ENCODE measurements around the gene NT5C3A.
"Not testable (repeated sequence)": the region's sequence is repeated elsewhere in the genome, so short reads cannot be mapped to it uniquely, and the experiment has no call there.

NT5C3A gene

DNA sequence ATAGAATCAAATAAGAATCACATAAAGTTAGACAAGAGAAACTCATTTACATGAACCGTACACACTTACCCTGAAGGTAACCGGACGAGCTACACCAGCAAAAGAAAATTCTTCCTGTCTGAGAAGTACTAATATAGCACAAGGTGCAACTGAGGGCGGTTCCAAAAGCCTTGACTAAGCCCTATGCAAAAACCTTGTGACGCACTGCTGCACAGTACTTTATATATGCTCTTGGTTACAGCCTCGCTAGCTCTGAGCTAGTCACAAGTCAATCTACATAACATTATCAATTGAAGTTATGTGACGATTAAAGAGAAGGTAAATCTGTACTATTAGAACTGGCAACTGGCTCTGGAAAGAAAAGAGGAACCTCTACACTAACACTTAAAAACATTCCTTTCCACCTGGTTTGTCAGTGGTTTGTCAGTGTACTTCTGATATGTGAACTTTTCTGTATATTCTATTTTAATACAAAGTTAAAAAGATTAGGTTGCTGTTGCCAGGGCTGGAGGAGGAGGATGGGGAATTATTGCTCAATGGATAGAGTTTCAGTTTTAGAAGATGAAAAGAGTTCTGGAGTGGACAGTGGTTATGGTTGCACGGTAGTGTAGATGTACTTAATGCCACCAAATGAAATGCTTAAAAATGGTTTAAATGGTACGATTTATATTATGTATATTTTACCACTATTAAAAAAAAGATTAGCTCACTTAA lies 21.6 kb downstream of the NT5C3A start:
- DNase-seq, result peak; percentile 15

DNA sequence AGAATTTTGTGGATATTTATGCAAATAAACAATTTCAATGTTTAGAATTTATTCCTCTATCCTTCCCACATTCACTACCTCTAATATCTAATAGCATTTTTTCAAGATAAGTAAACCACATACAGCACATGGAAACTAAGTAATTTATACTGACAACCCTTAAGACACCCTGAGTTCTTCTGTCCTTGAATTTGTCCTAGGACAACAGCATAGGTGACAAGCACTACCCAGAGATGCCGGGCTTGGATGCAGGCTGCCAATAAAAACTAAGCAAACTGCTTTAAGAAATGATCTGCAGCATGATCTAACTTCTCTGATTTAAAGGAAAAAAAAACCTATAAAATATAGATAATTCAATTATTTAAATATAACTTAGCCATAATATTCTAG lies 22.7 kb downstream of the NT5C3A start:
- DNase-seq, result no peak

DNA sequence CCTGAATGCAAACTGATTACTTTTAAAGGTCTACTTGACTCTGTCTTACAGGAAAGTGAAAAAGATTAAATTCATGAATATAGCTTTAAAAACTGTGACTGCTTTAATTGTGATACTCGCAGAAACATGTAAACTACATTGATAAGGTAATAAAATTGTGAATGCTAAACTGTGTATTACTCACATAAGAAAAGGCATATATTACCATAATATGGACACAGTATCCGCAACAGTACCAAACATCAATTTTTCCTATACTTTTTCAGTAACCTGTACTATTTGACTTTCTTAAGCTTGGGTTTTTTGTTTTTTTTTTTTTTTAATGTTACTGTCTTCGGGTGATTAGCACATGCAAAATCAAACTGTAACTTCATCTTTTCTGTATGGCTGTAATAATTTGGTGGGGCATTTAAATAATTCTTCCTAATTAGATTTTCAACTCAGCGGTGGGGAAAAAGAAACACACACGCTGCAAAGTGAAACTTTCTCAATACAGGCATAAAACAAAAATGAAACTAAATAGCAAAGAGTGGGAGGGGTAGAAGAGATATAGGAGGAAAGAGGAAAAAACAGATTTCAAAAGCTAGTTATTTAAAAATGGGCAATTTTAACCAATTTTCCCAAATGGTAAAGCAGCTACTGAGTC lies 23.2 kb downstream of the NT5C3A start:
- no peak for DNase-seq

DNA sequence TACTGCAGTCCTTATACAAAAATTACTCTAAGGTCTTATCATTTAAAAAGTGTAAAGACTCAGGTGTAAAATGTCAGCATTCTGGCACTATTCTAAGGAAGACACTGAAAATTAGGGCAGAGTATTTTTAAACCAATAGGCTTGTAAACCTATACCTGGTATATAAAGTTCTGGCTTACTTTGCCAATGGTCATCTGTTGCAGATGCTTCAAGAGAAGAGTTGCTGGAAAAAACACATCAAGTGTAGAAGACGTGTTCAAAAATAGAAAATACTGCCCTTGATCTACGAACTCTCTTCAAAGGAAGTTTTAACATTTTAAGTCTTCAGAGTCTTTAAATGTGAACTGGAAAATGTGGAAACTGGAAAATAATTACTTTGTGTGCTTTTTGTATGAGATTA lies 23.9 kb downstream of the NT5C3A start:
- DNase-seq, result no peak

GRCh38 chr7:33035776-33036175 lies 26.8 kb downstream of the NT5C3A start:
- DNase-seq, result no peak

GRCh38 chr7:33024189-33024757 lies 38.3 kb downstream of the NT5C3A start:
- no peak for DNase-seq

- no peak for DNase-seq
Measured at GRCh38 chr7:33012364-33012763, 50.2 kb downstream of the NT5C3A start.

GRCh38 chr7:33009734-33010133 lies 52.8 kb downstream of the NT5C3A start:
- DNase-seq, result no peak

DNA sequence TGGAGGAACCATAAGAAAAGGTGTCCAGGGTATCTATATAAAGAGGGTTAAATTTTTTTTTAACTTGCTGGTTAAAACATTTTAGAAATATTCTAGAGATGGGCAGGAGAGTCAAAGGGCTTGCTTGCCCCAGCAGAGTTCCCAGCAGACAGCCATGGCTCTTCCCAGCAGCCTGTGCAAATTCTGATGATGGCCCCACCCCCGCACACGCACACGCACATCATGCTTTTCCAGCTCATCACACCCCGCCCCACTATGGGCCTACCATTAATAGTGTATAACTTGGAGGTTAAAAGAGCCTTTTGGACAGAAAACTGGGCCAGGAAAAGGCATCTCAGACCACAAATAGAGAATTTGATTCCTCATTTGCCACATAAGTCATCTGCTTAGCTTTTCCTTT lies 56.9 kb downstream of the NT5C3A start:
- not testable (repeated sequence) for DNase-seq

- DNase-seq, result not testable (repeated sequence)
Measured at GRCh38 chr7:33005193-33005592, 57.4 kb downstream of the NT5C3A start.

GRCh38 chr7:33004104-33004616 lies 58.4 kb downstream of the NT5C3A start:
- DNase-seq, result not testable (repeated sequence)

- not testable (repeated sequence) for DNase-seq
Measured at GRCh38 chr7:33003111-33003510, 59.5 kb downstream of the NT5C3A start.

DNA sequence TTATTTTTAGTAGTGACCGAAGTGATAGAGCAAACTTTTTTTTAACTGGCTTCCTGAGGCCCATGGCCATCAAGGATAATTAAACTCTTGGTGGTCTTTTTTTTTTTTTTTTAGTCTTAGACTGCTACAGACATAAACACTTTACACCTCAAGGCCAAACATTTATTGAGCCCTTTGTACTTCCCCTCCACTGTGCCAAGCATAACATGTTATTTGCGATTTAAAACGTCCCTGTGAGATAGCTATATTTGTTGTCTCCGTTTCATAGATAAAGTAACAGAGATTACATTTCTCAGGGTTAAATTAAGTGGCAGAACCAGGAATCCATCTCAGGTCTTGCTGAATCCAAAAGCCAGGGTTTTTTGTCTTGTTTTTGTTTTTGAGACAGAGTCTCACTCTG lies 63.2 kb downstream of the NT5C3A start:
- not testable (repeated sequence) for DNase-seq

- DNase-seq, result not testable (repeated sequence)
Measured at GRCh38 chr7:32998361-32999171, 64.0 kb downstream of the NT5C3A start.

GRCh38 chr7:32997956-32998355 lies 64.6 kb downstream of the NT5C3A start:
- not testable (repeated sequence) for DNase-seq

DNA sequence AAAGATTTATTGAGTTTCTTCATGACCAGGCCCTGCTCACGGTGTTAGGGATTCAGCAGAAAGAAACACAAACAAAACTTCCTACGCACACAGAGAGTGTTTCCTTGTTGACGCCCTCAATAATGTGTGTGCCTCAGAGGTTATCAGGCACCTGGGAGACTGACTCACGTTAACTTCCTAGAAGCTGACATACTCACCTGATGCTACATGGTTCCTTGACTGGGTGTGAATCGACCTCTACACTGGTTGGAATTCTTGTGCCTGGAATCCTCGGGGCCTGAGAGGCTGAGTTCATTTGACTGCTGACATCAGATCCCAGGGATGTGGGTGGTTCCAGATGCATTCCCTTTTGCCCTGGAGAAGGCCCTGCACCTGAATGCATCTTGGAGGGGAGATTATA lies 69.8 kb downstream of the NT5C3A start:
- DNase-seq, result not testable (repeated sequence)

DNA sequence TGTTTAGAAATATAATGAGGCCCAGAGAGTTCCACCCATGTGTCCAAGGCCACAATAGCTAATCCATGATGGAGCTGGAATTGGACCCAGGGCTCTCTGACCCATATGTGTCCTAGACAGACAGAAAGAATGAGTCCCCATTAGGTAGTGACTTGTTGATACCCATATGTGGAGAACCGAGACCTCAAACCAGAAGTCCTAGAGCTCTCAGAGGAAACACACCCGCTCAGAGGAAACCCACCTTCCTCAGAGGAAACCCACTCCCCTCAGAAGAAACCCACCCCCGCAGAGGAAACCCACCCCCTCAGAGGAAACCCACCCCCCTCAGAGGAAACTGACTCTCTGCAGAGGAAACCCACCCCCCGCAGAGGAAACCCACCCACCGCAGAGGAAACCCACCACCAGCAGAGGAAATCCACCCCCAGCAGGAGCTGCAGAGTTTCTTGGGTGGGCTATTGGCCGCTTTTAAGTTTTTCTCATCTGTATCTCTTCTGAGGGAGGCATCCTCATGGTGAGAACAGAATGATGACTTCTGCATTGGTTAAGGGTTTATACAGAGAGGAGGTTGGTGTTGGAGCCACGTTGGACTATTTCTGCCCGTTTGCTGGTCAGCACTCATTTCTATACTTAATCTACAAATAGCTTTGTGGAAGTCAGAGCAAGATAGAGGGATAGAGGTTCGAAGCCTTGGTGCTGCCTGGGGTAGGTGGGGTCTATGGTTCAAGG lies 70.4 kb downstream of the NT5C3A start:
- not testable (repeated sequence) for DNase-seq

- DNase-seq, result not testable (repeated sequence)
Measured at GRCh38 chr7:32991068-32991585, 71.4 kb downstream of the NT5C3A start.

- not testable (repeated sequence) for DNase-seq
Measured at GRCh38 chr7:32988148-32988547, 74.4 kb downstream of the NT5C3A start.

DNA sequence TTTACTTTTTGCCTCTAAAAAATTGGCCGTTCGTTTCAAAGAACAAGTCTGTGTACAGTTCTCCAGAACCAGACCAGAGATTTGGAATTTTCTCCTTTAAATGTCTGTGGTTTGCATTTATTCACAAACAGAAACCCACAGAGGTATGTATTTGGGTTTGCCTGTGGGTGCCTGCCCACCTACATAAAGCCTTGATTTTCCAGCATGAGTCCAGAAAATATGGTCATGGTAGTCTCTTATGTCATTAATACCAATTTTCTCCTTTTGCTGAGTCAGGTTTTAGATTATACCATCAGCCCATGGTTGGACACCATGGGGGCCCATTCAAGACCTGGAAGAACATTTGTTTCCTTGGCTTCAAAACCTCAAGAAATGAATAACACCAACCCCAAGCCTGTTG lies 82.7 kb downstream of the NT5C3A start:
- not testable (repeated sequence) for DNase-seq

DNA sequence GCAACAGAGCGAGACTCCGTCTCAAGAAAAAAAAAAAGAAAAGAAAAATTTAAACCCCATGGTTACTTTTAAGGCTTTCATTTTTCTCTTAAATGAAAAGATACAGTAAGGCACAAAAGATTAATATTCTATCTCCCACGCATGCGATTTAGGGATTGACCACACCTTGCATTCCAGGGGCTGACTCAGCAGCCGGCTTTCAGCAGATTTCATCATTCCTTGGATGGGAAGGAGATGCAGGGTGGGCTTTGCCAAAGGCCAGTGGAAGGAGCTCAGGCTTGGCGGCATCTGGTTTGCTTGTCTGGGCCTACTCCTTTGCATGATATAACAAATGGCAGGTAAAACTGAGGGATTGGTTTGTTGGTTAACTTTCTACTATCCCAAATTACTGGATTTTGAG lies 83.3 kb downstream of the NT5C3A start:
- DNase-seq, result not testable (repeated sequence)

DNA sequence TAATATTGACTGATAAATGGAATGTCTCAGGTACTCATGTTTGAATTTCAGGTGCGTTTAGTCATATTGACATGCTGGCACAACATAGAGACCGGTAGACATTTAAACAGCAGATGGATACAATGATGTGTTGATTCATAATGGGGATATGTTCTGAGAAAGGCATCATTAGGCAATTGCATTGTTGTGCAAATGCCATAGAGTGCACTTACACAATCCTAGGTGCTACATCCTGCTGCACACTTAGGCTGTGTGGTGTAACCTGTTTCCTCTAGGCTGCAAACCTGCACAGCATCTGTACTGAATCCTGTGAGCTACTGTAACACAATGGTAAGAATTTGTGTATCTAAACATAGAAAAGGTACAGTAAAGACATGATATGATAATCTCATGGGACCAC lies 85.4 kb downstream of the NT5C3A start:
- not testable (repeated sequence) for DNase-seq

Measured in NCI-H82 (cell line).